WTC11 (cell line): ENCODE results near the gene HEYL.

Experiments
- GTF2I ChIP-seq: fragments of 250-450 bp; sonication (Bioruptor Pico); conservative IDR thresholded peaks from 2 replicates; pipeline ENCODE4 v1.4.0; 2021; ENCODE audit warnings: mild to moderate bottlenecking
- TEAD4 ChIP-seq: sonication (generic); formaldehyde crosslinking; IDR thresholded peaks from 2 replicates; pipeline ENCODE4 v1.8.0; 2022; ENCODE audit warnings: mild to moderate bottlenecking, missing genetic modification reagents

DNA sequence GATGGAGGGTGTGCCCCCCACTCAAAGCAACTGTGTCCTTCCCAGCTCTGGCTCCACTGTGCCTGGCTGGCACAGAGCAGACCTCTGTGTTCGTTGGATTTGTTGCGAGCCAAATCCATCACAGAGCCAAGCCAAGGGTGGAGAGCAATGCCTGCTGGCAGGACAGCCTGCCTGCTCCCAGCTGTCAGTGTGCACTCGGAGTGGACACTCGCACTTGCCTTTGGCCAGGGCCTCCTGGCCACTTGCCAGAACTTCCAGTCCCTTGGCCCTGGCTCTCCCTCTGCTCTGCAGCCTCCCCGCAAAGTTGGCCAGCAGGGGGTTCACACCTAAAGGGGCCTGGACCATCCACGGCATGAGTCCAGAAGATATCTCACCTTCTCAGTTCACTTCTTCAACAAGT, 16.4 kb downstream of the HEYL start:
- no peak for TF ChIP-seq GTF2I (CRISPR knock-in tag)
- TF ChIP-seq TEAD4, result no peak
